ENCODE results near the gene SEMA3D. TPM values are rescaled to one million over a fixed set of nuclear protein-coding genes. Genes with fewer than 3 reads are reported as not detected.

Gene SEMA3D
- total RNA-seq, 1 experiment from 2014 or later: 2.0 TPM

- no peak for DNase-seq
- BruUV-seq (replicated peaks): no TSS peak
These were observed 205.5 kb downstream of the SEMA3D start for GRCh38 chr7:84981055-84981976.

GRCh38 chr7:84975586-84976185 lies 211.2 kb downstream of the SEMA3D start:
- no peak for DNase-seq
- Mint-ChIP-seq H3K9me3 (ENCODE audit: low read depth, unreplicated experiment) (peaks cover 3% of the 10 kb centered on the region), H3K36me3 (ENCODE audit: insufficient read depth, unreplicated experiment) (no peaks in the 10 kb centered on the region), H3K4me3 (ENCODE audit: low read depth, unreplicated experiment) (no peak overlapping the region), H3K27ac (ENCODE audit: unreplicated experiment) (no peak overlapping the region), H3K27me3 (ENCODE audit: unreplicated experiment) (no peaks in the 10 kb centered on the region), H3K4me1 (ENCODE audit: low read depth, unreplicated experiment) (no peaks in the 10 kb centered on the region)
- CTCF ChIA-PET: interaction anchor here (0.6 kb wide), 1 partner anchor 14 kb away, joined by 3 read pairs; no protein-coding TSS in a partner anchor
- intact Hi-C loops (cut with micrococcal nuclease; ENCODE audit: unreplicated experiment): no loop called here
- BruUV-seq (replicated peaks): no TSS peak
- TF ChIP-seq CTCF (IDR thresholded peaks at IDR 0.05; ENCODE audit: unreplicated experiment): no peak

More at GRCh38 chr7:84981055-84981976, 205.5 kb downstream of the SEMA3D start:
- H3K27ac Mint-ChIP-seq (ENCODE audit: unreplicated experiment): no peak overlapping the region
- no peaks in the 10 kb centered on the region for H3K27me3 Mint-ChIP-seq (ENCODE audit: unreplicated experiment)
- TF ChIP-seq CTCF (IDR thresholded peaks at IDR 0.05; ENCODE audit: unreplicated experiment): no peak
- H3K36me3 Mint-ChIP-seq (ENCODE audit: insufficient read depth, unreplicated experiment): no peaks in the 10 kb centered on the region
- CTCF ChIA-PET: no interaction called here
- H3K9me3 Mint-ChIP-seq (ENCODE audit: low read depth, unreplicated experiment): no peaks in the 10 kb centered on the region
- intact Hi-C loops (cut with micrococcal nuclease; ENCODE audit: unreplicated experiment): no loop called here
- H3K4me3 Mint-ChIP-seq (ENCODE audit: low read depth, unreplicated experiment): no peak overlapping the region
- no peaks in the 10 kb centered on the region for H3K4me1 Mint-ChIP-seq (ENCODE audit: low read depth, unreplicated experiment)

GRCh38 chr7:84971360-84971759 lies 215.5 kb downstream of the SEMA3D start:
- no peak overlapping the region for H3K27ac Mint-ChIP-seq (ENCODE audit: unreplicated experiment)
- no peak overlapping the region for H3K4me3 Mint-ChIP-seq (ENCODE audit: low read depth, unreplicated experiment)
- intact Hi-C loops (cut with micrococcal nuclease; ENCODE audit: unreplicated experiment): no loop called here
- no peak for TF ChIP-seq CTCF (IDR thresholded peaks at IDR 0.05; ENCODE audit: unreplicated experiment)
- H3K27me3 Mint-ChIP-seq (ENCODE audit: unreplicated experiment): no peaks in the 10 kb centered on the region
- CTCF ChIA-PET: no interaction called here
- H3K36me3 Mint-ChIP-seq (ENCODE audit: insufficient read depth, unreplicated experiment): no peaks in the 10 kb centered on the region
- no peak for DNase-seq
- H3K9me3 Mint-ChIP-seq (ENCODE audit: low read depth, unreplicated experiment): peaks cover 3% of the 10 kb centered on the region
- no TSS peak for BruUV-seq (replicated peaks)
- H3K4me1 Mint-ChIP-seq (ENCODE audit: low read depth, unreplicated experiment): no peaks in the 10 kb centered on the region

GRCh38 chr7:84970670-84971069 lies 216.2 kb downstream of the SEMA3D start:
- no peak for DNase-seq
- Mint-ChIP-seq H3K9me3 (ENCODE audit: low read depth, unreplicated experiment) (peaks cover 3% of the 10 kb centered on the region), H3K27me3 (ENCODE audit: unreplicated experiment) (no peaks in the 10 kb centered on the region), H3K36me3 (ENCODE audit: insufficient read depth, unreplicated experiment) (no peaks in the 10 kb centered on the region), H3K4me1 (ENCODE audit: low read depth, unreplicated experiment) (no peaks in the 10 kb centered on the region), H3K27ac (ENCODE audit: unreplicated experiment) (no peak overlapping the region), H3K4me3 (ENCODE audit: low read depth, unreplicated experiment) (no peak overlapping the region)
- no peak for TF ChIP-seq CTCF (IDR thresholded peaks at IDR 0.05; ENCODE audit: unreplicated experiment)
- intact Hi-C loops (cut with micrococcal nuclease; ENCODE audit: unreplicated experiment): no loop called here
- BruUV-seq (replicated peaks): no TSS peak
- CTCF ChIA-PET: no interaction called here
